Stimulated activated CD4-positive, alpha-beta T cell treated with anti-CD3 and anti-CD28 coated beads, Interleukin-12 subunit alpha, Interleukin-12 subunit beta, amount 100 ng/mL, for 4 hours (primary cell): ENCODE results near the gene SYNE3.

ENCODE experiments used
- DNase-seq: peaks from one replicate; pipeline ENCODE4 v3.0.0-alpha.2; 2020

SYNE3 gene

DNA sequence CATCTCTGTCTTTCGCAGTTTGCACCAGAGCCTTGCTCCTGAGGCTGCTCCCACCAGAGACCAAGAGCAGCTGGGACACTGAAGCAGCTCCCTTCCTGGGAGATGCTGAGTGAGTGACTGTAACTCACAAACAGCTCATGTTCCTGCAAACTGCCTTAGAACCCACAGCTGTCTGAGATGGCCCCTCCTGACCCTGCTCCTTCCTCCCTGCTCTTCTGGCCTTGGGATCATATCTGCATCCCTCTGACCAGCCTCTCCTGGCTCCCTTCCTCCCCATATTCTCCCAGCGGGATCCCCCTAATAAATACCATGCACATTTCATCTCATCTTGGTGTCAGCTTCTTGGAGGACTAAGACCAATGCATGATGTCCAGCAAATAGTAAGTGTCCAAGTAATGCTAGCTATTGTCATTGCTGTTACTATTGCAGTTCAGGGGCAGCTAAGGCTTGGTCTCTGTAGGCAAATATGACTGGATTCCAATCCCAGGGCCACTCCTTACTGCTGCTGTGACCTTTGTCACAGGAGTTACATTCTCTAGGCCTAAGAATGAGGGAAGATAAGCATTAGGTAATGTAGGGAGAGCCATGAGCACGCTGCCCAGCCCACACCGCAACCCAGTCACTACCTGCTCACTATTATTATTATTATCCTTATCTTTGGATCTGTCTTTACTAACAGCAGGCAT lies 47.9 kb downstream of the SYNE3 start:
- DNase-seq: no peak

DNA sequence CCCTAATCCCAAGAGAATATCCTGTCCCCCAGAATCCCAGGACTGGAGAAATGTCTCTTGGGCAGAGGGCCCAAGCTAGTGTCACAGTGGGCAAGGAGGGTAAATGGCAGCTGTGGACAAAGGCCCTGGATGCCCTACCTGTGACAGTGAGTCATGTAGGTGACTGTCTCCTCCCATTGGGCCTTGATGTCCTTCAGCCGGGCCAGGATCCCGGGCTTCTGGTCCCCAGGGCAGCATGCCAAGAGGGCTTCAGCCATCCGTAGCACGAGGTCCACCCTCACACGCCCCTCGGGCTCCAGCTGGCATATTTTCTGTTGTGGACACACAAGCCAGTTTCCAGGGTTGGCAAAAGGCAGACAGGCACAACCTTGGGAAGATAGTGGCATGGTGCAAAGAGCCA lies 48.8 kb downstream of the SYNE3 start:
- DNase-seq: no peak

DNA sequence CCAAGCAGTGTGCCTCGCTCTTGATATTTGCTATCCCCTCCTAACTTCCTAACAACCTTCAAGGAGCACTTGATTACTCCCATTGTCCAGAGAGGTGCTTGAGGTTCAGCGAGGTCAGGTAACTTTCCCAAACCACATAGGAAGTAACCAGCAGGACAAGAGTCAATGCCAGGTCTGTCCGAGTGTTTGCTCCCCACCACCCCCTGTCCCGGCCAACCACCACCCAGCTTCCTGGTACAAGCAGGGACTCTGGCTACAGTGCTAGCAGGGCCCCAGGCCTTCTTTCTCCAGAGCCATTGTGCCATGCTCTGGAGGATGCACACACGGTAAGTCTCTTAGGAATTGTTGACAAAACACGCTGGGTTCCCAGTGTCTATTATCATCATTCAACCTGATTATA lies 49.2 kb downstream of the SYNE3 start:
- DNase-seq: no peak
